ENCODE measurements around the gene SLC35F4.

Gene SLC35F4

GRCh38 chr14:57637901-57638300, 228.0 kb downstream of the SLC35F4 start:
- ChIA-PET CTCF (no interaction called here), POLR2A (no interaction called here)
- no peak for DNase-seq (ENCODE audit: low read depth, low spot score)
- H3K4me3 ChIP-seq (ENCODE audit: low read depth, low read length): no peak overlapping the region
- TF ChIP-seq CTCF (IDR thresholded peaks at IDR 0.05; ENCODE audit: insufficient read depth, low read length, missing control alignments): no peak

- no peak overlapping the region for H3K4me3 ChIP-seq (ENCODE audit: low read depth, low read length)
- TF ChIP-seq CTCF (IDR thresholded peaks at IDR 0.05; ENCODE audit: insufficient read depth, low read length, missing control alignments): no peak
- CTCF ChIA-PET: no interaction called here
- POLR2A ChIA-PET: no interaction called here
- no peak for DNase-seq (ENCODE audit: low read depth, low spot score)
Measured at GRCh38 chr14:57634335-57634734, 231.6 kb downstream of the SLC35F4 start.

- DNase-seq (ENCODE audit: low read depth, low spot score): no peak
- ChIA-PET CTCF (no interaction called here), POLR2A (no interaction called here)
- TF ChIP-seq CTCF (IDR thresholded peaks at IDR 0.05; ENCODE audit: insufficient read depth, low read length, missing control alignments): no peak
- H3K4me3 ChIP-seq (ENCODE audit: low read depth, low read length): no peak overlapping the region
Measured at GRCh38 chr14:57632649-57633048, 233.2 kb downstream of the SLC35F4 start.

- DNase-seq (ENCODE audit: low read depth, low spot score): no peak
- no peak for TF ChIP-seq CTCF (IDR thresholded peaks at IDR 0.05; ENCODE audit: insufficient read depth, low read length, missing control alignments)
- ChIA-PET POLR2A (no interaction called here), CTCF (no interaction called here)
- H3K4me3 ChIP-seq (ENCODE audit: low read depth, low read length): no peak overlapping the region
Measured at GRCh38 chr14:57617510-57617909, 248.4 kb downstream of the SLC35F4 start.

GRCh38 chr14:57612946-57613345, 252.9 kb downstream of the SLC35F4 start:
- no peak for DNase-seq (ENCODE audit: low read depth, low spot score)
- H3K4me3 ChIP-seq (ENCODE audit: low read depth, low read length): no peak overlapping the region
- ChIA-PET CTCF (no interaction called here), POLR2A (no interaction called here)
- TF ChIP-seq CTCF (IDR thresholded peaks at IDR 0.05; ENCODE audit: insufficient read depth, low read length, missing control alignments): no peak

GRCh38 chr14:57611555-57612075, 254.3 kb downstream of the SLC35F4 start:
- POLR2A ChIA-PET: no interaction called here
- H3K4me3 ChIP-seq (ENCODE audit: low read depth, low read length): no peak overlapping the region
- DNase-seq (ENCODE audit: low read depth, low spot score): no peak
- CTCF ChIA-PET: no interaction called here
- TF ChIP-seq CTCF (IDR thresholded peaks at IDR 0.05; ENCODE audit: insufficient read depth, low read length, missing control alignments): no peak

All from AG04449 (cell line).